ENCODE results near the gene FASN. TPM values are rescaled to one million over a fixed set of nuclear protein-coding genes. Genes with fewer than 3 reads are reported as not detected.
"Not testable (repeated sequence)": the region's sequence is repeated elsewhere in the genome, so short reads cannot be mapped to it uniquely, and the experiment has no call there.

FASN gene
- total RNA-seq, 6 experiments from 2014 or later: 76.5 to 290 (median 217) TPM

DNA sequence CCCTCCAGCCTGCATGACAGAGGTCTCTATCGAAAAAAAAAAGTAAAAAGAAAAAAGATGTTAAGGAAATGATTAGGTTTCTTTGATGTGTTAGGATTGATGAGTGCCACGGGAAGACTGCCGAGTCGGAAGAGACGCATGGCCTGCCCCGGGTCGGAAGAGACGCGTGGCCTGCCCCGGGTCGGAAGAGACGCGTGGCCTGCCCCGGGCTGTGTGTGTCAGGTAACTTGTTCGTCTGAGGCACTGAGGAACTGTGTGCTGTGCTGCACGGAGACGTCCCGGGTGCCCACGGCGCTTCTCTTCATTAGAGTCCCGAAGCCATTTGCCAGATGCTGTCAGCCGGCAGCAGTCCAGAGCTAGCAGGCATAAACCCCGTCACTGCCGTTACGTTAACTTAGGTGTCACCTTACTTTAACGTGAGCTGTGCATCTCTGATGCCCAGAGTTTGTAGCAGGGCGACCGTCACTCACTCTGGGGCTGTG is 40.5 kb upstream of the FASN start:
- H3K9me3 ChIP-seq: no peaks in the 10 kb centered on the region
- H3K36me3 ChIP-seq: no peaks in the 10 kb centered on the region
- 88% methylated on average over 6 of the region's 28 CpGs for WGBS (ENCODE audit: insufficient coverage, low coverage, low lambda C conversion rate, missing lambda C conversion rate)
- H3K27ac ChIP-seq: no peak overlapping the region
- no peaks in the 10 kb centered on the region for H3K27me3 ChIP-seq
- no peak for TF ChIP-seq POLR2A (IDR thresholded peaks at IDR 0.05)
- no peak overlapping the region for H3K4me3 ChIP-seq
- ATAC-seq: no peak
- no peak for DNase-seq
- peaks cover 0 to 9% (median 0%) of the 10 kb centered on the region in 4 donors for H3K4me1 ChIP-seq
- intact Hi-C loops (cut with DNase I): no loop called here

DNA sequence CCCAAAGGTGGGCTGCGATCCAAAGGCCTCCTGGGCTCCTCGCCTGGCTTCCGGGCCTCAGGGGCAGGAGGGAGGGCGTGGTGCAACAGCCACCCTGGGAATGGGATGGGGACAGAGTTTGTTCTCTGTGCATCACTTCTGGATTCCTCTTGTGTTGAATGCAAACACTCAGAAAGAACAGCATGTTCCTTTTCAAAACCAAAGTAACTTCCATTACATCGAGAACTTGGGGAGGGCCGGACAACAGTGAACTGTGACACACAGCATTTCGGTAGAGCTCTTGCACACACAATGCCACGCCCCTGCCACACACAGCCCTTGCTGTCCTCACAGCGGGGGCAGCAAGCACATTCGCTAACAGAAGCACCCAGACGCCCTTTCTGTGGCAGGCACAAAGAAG is 36.1 kb upstream of the FASN start:
- H3K27ac ChIP-seq: peak overlapping the region; percentile 34 to 78 (median 63)
- H3K36me3 ChIP-seq: no peaks in the 10 kb centered on the region
- intact Hi-C loops (cut with DNase I): no loop called here
- ATAC-seq (peak; percentile 71 to 90 (median 82)), DNase-seq (peak in 1 of 3 donors; percentile 80)
- 42% methylated on average over 7 of the region's 11 CpGs for WGBS (ENCODE audit: insufficient coverage, low coverage, low lambda C conversion rate, missing lambda C conversion rate)
- peaks cover 0 to 29% (median 3%) of the 10 kb centered on the region in 4 donors for H3K4me1 ChIP-seq
- H3K27me3 ChIP-seq: no peaks in the 10 kb centered on the region
- H3K9me3 ChIP-seq: no peaks in the 10 kb centered on the region
- TF ChIP-seq POLR2A (IDR thresholded peaks at IDR 0.05): peak; percentile 35
- TF ChIP-seq, protein P1, sequence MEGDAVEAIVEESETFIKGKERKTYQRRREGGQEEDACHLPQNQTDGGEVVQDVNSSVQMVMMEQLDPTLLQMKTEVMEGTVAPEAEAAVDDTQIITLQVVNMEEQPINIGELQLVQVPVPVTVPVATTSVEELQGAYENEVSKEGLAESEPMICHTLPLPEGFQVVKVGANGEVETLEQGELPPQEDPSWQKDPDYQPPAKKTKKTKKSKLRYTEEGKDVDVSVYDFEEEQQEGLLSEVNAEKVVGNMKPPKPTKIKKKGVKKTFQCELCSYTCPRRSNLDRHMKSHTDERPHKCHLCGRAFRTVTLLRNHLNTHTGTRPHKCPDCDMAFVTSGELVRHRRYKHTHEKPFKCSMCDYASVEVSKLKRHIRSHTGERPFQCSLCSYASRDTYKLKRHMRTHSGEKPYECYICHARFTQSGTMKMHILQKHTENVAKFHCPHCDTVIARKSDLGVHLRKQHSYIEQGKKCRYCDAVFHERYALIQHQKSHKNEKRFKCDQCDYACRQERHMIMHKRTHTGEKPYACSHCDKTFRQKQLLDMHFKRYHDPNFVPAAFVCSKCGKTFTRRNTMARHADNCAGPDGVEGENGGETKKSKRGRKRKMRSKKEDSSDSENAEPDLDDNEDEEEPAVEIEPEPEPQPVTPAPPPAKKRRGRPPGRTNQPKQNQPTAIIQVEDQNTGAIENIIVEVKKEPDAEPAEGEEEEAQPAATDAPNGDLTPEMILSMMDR (IDR thresholded peaks at IDR 0.05): no peak
- peak overlapping the region in 1 of 3 donors; percentile 33 for H3K4me3 ChIP-seq

DNA sequence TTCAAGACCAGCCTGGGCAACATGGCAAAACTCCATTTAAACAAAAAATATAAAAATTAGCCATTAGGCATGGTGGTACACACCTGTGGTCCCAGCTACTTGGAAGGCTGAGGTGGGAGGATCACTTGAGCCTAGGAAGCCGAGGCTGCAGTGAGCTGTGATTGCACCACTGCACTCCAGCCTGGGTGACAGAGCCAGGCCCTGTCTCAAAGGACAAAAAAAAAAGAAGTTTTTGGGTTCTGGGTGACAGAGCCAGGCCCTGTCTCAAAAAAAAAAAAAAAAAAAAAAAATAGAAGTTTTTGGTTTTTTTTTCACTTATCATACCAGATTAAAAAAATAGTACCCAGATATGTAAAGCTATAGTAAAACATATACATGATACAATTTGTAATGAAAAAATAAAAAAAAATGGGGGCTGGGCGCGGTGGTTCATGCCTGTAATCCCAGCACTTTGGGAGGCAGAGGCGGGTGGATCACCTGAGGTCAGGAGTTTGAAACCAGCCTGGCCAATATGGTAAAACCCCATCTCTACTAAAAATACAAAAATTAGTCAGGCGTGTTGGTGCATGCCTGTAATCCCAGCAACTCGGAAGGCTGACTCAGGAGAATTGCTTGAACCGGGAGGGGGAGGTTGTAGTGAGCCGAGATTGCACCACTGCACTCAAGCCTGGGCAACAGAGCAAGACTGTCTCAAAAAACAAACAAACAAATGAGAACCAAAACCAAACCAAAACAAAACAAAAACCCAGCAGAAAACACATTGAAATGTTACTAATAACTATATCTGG is 35.3 kb upstream of the FASN start:
- peak overlapping the region in 1 of 3 donors; percentile 33 for H3K4me3 ChIP-seq
- intact Hi-C loops (cut with DNase I); H3K9me3 ChIP-seq; H3K36me3 ChIP-seq; H3K27me3 ChIP-seq: not testable (repeated sequence)
- H3K27ac ChIP-seq: peak overlapping the region; percentile 34 to 78 (median 63)
- peak; percentile 79 to 89 (median 84) for ATAC-seq
- H3K4me1 ChIP-seq: peaks cover 0 to 29% (median 3%) of the 10 kb centered on the region in 4 donors
- WGBS (ENCODE audit: insufficient coverage, low coverage, low lambda C conversion rate, missing lambda C conversion rate): 30% methylated on average over 8 of the region's 8 CpGs
- DNase-seq: peak in 2 of 3 donors; percentile 57 to 74

DNA sequence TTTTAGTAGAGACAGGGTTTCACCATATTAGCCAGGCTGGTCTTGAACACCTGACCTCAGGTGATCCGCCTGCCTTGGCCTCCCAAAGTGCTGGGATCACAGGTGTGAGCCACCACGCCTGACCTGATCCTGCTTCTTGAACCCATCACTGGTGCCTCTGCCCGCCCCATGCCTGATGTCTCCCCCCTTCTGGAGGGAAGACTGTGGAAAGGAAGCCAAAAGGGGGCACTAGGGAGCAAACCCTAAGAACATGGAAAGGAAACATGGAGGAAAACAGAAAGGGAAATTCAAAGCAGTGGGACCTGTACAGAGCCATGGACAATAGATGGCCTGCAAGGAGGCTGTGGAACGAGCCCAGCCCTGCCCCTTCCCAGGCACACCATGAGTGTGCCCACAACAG is 31.1 kb upstream of the FASN start:
- H3K27me3 ChIP-seq: no peaks in the 10 kb centered on the region
- H3K4me1 ChIP-seq: peaks cover 0 to 26% (median 3%) of the 10 kb centered on the region in 4 donors
- no peak for DNase-seq
- no peaks in the 10 kb centered on the region for H3K9me3 ChIP-seq
- intact Hi-C loops (cut with DNase I): no loop called here
- H3K4me3 ChIP-seq: no peak overlapping the region
- WGBS (ENCODE audit: insufficient coverage, low coverage, low lambda C conversion rate, missing lambda C conversion rate): 95% methylated on average over 4 of the region's 4 CpGs
- H3K36me3 ChIP-seq: no peaks in the 10 kb centered on the region
- no peak for ATAC-seq
- H3K27ac ChIP-seq: no peak overlapping the region
- no peak for TF ChIP-seq POLR2A (IDR thresholded peaks at IDR 0.05)
- TF ChIP-seq, protein P1 (IDR thresholded peaks at IDR 0.05): no peak

DNA sequence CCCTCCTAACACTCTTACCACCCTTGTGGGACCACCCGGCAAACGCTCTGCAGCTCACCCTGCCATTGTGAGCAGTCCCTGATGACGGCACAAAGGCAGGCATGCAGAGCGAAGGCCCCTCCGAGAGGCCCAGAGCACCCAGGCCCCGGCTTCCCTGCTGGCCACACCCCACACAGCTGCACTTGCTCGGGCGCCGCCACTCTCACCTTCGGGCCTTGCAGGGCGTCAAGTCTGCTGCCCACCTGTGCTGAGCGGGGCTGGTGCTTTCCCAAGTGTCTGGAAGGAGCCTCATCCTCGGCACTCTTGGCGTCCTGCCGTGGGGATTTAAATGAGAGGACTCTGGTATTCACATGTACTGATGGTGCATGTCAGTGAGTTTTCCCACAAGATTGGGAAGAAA is 30.3 kb upstream of the FASN start:
- intact Hi-C loops (cut with DNase I): no loop called here
- no peak for ATAC-seq
- no CpG with 5 or more reads among the region's 15 CpGs for WGBS (ENCODE audit: insufficient coverage, low coverage, low lambda C conversion rate, missing lambda C conversion rate)
- TF ChIP-seq, protein P1 (IDR thresholded peaks at IDR 0.05): no peak
- no peak for TF ChIP-seq POLR2A (IDR thresholded peaks at IDR 0.05)
- H3K4me1 ChIP-seq: peaks cover 0 to 18% (median 2%) of the 10 kb centered on the region in 4 donors
- DNase-seq: no peak
- H3K9me3 ChIP-seq: no peaks in the 10 kb centered on the region
- H3K36me3 ChIP-seq: no peaks in the 10 kb centered on the region
- no peak overlapping the region for H3K4me3 ChIP-seq
- H3K27me3 ChIP-seq: no peaks in the 10 kb centered on the region
- H3K27ac ChIP-seq: no peak overlapping the region

All from right lobe of liver (tissue), 6 donors.